GM21576 (cell line): Measurements from ENCODE around the gene TRPC4AP.

Source experiments
- ATAC-seq: cut with Tn5 transposase; IDR thresholded peaks from one replicate; pipeline ENCODE4 v1.9.1; 2021; ENCODE audit warnings: mild to moderate bottlenecking, moderate library complexity; ENCODE audit not compliant: unreplicated experiment

The TRPC4AP gene

DNA sequence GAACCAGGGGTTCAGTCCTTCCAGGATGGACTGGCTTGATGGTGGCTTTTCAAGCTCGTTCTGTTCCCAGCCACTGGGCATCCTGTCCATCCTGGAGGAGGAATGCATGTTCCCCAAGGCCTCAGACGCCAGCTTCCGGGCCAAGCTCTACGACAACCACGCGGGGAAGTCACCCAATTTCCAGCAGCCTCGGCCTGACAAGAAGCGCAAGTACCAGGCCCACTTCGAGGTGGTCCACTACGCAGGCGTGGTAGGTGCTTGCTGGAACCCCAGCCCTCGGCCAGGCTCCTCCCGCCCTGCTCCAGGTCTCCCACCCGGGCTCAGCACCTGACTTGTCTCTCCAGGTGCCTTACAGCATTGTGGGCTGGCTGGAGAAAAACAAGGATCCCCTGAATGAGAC is 102.9 kb downstream of the TRPC4AP start:
- no peak for ATAC-seq

DNA sequence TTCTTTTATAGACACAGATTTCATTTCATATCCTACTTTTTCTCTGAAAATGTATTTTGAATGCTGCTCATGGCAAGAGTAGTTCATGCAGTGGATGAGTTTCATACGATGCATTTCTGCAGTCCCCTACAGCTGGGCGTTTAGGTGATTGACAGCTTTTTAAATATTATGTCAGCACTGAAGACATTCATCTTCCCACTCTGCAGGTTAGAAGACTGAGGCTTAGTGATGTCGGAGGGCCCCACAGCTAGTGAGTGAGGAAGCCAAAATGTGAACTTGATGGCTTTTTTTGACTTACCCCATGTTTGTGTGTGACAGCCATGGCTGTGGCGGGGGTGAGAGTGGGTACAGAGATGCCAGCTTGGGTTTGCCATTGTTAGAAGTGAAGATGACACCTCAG is 103.5 kb downstream of the TRPC4AP start:
- ATAC-seq = no peak

DNA sequence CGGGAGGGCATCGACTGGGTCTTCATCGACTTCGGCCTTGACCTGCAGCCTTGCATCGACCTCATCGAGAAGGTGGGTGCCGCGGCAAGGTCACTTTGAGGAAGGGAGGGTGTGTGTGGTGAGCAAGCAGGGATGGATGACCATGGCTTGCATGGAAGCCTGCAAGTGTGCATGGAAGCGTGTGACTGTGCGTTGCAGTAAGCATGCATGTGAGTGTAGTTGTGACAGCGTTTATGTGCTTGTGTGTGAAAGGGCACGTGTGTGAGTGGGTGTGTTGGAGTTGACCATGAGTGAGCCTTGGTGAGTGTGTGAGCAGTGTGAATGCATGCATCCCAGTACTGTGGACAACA is 104.4 kb downstream of the TRPC4AP start:
- ATAC-seq = no peak

DNA sequence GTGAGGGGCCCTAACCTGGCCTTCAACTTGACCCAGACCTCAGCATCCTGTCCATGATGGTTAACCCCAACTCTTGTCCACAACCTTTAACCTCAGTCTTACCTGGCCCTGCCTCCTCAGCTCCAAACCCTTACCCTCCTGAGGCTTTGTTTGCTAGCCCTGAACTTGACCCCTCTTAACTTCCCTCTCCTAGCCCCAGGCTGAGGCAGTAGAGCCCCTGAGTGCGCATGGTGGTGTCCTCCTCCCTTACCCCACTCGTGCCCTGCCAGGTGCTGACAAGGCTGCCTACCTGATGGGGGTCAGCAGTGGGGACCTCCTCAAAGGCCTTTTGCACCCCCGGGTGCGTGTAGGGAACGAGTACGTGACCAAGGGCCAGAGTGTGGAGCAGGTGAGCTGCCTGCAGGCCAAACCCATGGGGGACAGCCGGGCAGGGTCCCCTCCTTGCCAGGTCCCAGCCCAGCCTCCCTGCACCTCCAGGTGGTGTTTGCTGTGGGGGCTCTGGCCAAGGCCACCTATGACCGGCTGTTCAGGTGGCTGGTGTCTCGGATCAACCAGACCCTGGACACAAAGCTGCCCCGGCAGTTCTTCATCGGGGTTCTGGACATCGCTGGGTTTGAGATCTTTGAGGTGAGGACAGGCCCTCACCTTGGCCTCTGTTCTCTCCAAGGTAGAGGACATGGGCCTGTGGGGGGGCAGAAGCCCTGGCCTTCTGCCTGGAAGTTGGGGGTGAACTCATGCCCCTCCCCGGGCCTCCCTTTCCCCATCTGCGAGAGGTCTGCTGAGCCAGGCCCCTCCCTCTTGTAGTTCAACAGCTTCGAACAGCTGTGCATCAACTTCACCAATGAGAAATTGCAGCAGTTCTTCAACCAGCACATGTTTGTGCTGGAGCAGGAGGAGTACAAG is 105.1 kb downstream of the TRPC4AP start:
- no peak for ATAC-seq

DNA sequence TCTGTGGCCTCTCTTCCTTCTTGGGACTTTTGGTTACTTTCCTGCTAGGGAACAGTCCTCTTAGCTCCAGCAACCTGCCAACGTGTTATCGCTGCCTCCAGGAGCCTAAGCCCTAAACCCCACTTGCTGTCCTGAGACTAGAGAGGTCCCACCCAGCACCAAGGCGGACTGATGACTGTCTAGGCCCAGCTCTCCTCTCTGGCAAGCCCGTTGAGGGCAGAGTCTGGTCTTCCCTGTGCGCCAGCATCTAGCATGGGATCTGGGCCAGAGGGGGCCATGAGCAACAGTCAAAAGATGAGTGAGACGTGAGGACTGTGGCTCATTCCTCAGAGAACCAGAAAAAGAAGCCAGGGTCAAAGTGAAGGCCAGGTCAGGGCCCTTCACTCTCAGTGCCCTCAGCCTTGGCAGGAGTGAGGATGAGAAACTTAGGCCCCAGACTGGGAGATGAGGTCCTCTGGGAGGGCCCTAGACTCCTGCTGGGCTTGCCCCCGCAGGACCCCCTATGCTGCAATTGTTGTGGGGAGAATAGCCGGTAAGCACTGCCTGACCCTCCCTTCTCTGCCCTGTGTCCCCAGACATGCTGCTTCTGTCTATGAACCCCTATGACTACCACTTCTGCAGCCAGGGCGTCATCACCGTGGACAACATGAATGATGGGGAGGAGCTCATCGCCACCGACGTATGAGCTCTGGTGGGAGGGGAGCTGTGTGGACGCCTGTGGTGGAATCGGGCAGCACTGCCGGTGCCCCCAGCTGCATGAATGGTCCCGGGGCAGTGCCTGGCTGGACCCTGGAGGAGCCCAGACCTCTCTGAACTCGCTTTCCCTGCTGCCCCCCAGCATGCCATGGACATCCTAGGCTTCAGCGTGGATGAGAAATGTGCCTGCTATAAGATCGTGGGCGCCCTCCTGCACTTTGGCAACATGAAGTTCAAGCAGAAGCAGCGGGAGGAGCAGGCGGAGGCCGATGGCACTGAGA is 106.0 kb downstream of the TRPC4AP start:
- ATAC-seq = no peak

DNA sequence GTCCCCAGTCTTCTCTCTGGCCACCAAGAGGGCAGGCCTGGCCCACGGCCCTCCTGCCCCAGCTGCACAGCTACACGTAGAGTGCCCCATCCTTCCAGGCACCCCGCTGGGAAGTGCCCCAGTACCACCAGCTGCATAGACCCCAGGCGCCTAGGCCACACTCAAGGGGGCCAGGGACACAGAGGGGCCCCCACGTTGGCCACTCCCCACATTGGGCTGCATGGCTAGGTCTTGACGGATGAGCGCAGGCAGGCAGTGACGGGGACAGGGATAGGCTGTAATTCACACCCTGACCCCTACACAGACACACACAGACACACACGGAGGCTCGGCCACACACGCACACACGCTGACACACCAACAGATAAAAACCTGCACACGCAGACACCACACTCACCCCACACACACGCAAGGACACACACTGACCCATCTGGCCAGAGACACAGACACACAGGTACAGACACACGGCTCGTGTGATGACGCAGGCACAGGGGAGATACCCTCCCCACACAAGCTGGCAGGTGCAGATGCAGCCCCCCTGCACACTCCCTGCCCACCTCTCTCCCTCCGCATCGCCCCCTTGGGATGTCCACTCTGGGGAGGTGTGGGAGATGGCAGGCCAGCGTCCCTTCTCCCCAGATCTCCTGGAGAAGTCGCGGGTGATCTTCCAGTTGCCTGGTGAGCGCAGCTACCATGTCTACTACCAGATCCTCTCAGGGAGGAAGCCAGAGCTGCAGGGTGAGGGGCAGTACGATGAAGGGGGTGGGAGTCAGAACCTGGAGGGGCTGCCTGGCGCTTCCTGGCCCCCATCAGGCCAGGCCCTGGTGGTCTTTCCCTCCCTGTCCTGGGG is 106.9 kb downstream of the TRPC4AP start:
- ATAC-seq = no peak

DNA sequence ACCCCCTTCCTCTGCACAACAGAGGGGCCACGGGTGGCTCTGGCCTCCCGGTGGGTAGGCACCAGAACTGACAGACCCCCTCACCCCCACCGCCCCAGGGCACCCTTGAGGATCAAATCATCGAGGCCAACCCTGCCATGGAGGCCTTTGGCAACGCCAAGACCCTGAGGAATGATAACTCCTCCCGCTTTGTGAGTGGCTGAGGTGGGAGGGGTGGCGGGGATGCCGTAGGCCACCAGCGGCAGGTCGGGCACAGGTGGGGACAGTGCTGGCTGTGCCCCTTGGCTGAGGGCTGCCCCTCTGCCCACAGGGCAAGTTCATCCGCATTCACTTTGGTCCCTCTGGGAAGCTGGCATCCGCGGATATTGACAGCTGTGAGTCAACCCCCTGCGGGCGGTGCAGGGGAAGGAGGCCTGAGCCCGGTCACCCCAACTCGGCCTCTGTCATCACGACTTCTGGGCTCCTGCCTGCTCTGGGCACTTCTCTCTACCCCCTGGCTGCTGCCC is 107.8 kb downstream of the TRPC4AP start:
- ATAC-seq = no peak

DNA sequence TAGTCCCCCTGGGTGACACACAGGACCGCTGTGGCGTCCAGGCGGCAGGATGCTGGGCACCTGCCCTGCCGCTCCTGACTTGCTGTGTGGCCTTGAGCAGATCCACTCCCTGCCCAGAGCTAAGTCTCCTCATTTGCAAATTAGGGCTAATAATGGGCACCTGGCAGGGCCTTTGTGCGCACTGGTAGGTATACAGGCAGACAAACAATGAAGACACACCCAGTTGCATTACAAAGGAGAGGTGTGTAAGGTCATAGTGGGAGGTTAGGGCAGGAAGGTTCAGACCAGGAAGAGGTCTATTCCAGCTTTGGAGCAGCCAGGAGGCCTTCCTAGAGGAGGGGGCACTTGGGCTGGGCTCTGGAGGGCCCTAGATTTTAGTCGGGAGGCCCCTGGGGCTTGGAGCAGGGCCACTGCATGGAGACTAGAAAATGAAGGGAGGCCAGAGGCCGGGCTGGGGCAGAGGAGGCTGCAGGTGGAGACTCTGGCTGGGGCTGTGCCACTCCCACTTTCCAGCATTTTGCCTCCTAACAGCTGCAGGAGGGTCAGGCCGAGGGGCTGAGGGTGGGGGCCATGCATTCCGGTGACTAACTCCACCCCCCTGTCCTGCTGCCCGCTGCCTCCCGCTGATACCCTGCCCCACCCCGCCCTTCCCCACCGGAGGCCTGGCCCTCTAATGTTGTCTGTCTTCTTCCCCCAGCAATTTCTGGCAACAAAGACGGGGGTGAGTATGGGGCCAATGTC is 108.4 kb downstream of the TRPC4AP start:
- no peak for ATAC-seq

DNA sequence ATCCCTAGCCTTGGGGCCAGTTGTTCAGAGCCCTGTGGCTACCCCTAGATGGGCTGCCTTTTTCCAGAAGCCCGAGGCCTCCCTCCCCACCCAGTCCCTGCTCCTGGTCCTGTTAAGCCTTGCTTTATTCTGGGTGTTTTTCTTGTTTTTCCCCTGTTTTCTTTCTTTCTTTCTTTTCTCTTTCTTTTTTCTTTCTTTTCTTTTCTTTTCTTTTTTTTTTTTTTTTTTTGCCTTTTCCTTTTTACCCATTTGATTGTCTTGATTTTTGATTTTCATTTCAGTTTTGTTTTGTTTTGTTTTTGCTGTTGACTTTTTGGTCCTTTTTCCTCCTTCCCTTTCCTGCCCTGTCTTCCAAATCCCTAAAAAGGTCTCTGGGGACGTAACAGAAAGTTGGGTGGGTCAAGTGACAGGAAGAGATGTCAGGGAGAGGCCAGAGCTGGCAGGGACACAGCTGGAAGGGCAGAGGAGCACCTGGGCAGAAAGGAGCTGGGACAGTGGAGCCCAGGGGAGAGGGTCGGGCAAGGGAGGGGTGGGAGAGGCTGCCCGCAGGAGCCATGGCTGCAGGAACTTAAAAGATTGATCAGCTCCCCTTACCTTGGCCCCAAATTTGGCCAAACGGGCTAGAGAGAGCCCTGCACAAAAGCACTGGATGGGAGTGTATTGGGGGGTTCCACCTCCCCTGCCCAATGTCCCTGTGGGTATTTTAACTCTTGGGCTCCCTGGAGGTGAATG is 109.4 kb downstream of the TRPC4AP start:
- no peak for ATAC-seq

DNA sequence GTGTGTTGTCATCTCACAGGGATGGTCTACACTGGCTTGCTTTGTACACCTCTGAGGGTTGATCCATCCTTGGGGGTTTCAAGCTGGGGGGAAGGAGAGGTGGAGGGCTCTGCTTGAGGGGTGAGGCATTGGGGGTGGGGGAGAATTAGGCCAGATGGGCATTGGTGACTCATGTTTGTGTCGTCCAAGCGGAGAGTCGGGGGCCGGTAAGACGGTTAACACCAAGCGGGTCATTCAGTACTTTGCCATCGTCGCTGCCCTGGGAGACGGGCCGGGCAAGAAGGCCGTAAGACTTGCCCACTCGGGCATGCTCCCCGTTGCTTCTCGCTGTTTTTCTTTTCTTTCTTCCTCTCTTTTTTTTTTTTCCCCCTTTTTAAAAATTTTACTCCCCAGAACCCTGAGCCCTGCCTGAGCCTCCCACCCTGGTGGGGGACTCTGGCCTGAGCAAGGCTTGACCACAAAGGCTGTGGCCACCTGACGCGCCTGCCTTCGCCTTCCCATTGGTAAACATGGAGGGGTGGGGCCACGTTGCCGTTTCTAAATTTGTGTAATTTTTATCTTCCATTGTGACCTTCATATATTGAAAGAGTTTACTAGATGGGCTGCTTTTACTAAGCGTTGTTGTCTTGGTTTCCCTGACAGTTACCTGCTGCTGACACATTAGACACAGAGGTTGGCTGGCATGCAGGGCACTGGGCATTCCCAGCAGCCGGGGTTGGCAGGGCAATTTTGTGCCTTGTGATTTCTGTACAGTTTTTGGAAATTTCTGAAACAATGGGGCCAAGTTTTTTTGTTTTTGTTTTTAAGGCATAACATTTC is 110.1 kb downstream of the TRPC4AP start:
- ATAC-seq = no peak

DNA sequence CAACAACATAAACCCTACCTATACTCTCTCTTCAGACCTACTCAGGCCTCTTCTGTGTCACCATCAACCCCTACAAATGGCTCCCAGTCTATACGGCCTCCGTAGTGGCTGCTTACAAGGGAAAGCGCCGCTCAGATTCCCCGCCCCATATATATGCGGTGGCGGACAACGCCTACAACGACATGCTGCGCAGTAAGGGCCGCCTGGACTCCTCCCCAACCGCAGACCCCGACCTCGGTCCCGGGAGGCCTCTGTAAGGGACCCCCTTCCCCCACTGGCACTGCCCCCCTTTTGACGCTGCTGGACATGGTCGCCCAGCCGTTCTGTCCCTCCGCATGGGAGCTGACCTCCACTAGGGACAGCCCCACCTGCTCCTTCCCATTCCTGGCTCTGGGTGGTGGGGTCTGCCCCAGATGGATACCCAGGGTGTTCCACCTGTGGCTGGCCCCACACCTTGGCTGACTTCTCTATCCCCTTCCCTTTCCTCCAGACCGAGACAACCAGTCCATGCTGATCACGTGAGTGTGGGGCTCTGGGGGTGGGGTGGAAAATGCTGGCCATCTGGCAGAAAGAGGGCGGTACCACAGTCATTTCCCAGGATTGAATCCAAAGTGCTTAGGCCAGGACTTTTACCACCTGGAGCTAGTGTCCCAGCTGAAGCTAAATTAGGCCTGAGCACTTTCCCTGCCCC is 111.9 kb downstream of the TRPC4AP start:
- ATAC-seq = no peak

DNA sequence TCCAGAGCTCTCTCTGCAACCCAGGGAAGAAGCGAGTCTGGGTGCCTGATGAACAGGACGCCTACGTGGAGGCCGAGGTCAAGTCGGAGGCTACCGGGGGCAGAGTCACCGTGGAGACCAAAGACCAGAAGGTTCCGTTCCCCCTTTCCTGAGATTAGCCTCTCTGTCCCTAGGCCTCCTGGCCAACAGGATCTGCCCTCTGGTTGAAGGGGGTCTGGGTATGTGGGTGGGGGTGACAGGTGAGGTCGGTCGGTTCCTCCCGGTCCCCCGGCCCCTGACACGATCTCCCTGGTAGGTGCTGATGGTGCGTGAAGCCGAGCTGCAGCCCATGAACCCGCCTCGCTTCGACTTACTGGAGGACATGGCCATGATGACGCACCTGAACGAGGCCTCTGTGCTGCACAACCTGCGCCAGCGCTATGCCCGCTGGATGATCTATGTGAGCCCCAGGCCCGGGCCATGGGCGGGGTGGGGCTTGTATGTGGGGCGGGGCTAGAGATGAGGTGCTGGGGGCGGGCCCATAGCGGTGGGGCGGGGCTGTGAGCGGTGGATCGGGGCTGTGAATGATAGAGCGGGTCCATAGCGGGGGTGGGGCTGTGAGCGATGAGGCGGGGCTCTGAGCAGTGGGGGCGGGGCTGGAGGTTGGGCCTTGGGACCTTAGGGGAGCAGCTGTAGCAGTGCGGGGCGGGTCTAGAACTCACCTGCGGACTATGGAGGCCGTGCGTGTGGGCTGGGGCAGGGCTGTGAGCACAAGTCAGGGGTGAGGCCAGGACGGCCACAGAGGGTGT is 113.0 kb downstream of the TRPC4AP start:
- no peak for ATAC-seq

DNA sequence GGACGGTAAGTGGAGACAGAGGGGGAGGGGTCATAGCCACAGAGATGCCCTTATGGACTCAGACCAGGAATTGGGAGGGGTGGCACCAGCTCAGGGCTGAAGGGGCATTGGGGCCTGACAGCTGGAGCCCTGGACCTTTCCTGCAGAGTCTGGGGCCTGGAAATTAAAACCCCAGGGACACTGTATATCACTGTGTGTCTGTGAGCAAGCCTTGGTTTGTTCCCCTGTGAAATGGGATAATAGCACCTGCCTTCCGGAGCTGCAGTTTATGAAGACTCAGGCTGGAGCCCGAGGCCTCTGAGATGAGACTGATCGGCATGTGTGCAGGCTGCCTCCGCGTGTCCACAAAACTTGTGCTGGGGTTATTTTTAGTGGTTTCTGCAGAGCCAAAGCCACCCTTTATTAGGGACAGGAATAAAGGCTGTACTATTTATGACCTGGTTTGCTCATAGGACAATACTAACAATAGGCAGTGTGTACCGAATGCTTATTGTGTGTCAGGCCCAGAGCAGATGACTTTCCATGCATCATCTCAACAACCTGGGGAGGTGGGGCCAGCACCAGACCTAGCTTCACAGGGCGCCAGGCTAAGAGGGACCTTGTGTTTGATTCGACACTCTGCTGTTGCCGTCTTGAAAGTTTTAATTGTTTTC is 114.4 kb downstream of the TRPC4AP start:
- no peak for ATAC-seq

DNA sequence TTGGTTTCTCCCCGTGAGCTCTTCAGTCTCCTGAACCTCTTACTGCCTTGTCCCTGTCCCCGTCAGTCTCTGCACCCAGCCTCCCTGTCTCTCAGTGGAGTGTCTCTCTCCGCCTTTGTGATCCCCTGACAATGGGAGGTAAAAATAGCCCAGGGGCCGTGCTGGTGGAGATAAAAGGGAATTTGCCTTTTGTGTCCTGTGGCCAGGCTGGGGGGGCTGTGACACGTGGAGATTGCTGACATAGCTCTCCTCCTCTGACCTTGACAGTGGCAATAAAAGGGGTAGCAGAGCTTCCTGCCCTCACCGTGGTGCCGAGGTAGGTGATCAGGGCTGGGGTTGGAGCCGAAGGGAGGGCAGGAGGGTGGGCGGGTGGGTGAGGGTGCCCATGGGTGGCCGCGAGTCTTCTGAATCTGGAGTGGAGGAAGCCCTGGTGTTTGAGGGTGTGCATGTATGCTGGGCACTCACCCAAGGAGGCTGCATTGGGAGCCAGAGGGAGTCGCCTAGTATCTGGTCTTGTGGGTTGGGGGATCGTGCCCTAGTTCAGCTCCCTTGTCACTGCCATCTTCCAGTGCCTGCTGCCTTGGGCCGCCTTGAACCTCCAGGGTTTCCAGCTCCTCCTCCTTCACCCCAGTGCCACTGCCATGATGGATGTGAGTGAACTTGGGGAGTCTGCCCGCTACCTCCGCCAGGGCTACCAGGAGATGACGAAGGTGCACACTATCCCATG is 115.1 kb downstream of the TRPC4AP start:
- ATAC-seq = no peak

DNA sequence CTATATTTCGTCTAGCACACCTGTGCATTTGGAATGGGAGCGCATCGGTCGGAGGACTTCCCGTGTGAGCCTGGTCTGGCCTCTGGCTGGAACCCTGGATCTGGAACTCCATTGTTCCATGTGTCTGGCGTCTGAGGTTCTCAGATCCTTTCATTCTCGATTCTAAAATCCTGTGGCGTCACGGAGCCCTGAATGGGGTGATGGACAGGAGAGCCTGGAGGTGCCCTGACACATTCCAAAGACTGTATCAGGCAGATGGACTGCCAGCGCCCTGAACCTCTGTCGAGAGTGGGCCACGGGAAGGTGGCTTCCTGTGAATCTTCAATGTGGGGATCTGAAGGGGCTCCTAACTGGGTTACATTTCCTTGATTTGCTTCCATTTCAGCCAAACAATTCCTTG is 116.3 kb downstream of the TRPC4AP start:
- no peak for ATAC-seq

DNA sequence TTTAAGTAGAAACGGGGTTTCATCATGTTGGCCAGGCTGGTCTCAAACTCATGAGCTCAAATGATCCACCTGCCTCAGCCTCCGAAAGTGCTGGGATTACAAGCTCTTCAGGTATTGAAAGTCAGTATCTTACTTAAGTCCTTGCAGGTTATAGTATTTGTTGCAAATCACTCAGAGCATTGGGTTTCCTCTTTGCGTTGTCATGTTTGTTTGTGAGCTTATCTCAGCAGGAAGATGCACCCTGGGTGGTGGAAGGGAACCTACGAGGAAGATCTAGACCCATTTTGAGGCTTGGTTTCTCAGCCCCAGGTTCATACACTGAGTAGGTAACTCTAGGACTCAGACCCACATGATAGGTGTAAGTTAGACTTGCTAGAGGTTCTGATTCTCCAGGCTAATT is 118.4 kb downstream of the TRPC4AP start:
- no peak for ATAC-seq
